GM04504 (cell line): ENCODE results near the gene MSI2.

Experiments used
- DNase-seq: peaks from one replicate; pipeline ENCODE4 v3.0.0-alpha.2; 2012; ENCODE audit warnings: low read depth

The MSI2 gene

GRCh38 chr17:57600074-57600473, 343.8 kb downstream of the MSI2 start:
- DNase-seq: no peak

DNA sequence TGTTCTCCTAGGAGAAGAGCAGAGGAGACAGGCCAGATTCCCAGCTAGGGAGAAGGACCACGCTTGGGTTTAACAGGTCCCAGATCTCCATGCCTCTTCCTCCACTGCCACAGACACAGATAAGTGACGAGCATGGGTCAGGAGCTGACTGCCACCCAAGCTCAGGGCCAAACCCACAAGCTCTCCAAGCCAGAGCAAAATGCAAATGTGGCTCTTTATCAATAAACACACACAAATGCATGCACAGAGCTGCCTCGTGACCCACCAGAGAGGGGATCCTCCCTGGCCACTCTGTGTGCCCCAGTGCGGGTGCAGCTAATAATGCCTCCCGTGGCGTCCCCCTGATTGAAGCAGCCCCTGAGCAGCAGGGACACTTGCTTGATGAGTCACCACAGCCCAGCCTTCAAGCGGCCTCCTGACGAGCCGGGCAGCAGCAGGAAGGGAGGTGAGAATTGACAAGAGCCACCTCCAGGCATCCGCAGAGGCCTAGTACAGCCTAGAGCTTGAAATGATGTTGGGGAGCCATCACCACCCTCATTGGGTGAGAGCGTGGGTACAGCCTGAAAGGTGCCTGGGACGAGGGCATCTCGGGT, 344.9 kb downstream of the MSI2 start:
- DNase-seq: no peak

GRCh38 chr17:57602896-57603295, 346.6 kb downstream of the MSI2 start:
- no peak for DNase-seq

GRCh38 chr17:57603546-57603945, 347.2 kb downstream of the MSI2 start:
- no peak for DNase-seq

GRCh38 chr17:57603978-57604377, 347.7 kb downstream of the MSI2 start:
- DNase-seq: no peak

DNA sequence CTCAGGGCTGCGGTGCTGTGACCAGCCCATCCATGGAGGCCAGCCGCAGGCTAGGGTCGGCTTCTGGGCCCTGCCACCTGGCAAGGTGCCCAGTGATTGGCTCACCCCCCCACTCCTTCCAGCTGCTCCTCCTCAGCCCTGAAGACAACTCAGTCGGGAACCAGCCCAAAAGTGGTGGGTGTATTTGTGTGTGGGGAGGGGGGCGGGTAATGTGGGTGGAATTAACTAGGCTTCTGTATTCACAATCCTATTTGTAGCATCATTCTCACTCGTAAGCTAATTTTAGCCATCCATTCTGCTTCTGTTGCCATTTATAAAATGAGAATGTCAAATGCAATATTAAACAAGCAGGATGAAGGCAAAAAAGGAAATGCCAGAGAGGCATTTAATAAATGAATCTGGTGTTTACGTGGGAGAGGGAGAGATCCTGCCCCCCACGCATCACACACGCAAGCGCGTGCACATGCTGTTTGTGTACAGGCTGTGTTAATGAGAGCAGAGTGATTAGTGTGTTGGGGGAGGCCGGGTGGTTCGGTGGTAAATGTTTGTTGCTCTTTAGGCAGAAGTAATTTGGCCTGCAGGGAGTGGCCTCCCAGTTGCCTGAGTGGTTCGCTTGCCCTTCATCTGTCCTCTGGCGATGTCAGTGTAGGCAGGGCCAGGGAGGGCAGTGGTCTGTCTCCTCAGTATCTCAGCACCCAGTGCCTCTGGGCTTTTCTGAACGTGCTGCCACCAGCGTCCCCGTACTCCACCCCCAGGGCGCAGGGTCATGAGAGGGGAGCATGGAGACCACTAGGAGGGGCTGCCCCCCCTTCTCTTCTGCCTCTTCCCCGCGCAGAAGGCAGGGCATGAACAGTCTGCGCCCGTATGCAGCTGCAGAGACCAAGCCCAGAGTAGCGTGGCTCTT, 348.7 kb downstream of the MSI2 start:
- DNase-seq: no peak

DNA sequence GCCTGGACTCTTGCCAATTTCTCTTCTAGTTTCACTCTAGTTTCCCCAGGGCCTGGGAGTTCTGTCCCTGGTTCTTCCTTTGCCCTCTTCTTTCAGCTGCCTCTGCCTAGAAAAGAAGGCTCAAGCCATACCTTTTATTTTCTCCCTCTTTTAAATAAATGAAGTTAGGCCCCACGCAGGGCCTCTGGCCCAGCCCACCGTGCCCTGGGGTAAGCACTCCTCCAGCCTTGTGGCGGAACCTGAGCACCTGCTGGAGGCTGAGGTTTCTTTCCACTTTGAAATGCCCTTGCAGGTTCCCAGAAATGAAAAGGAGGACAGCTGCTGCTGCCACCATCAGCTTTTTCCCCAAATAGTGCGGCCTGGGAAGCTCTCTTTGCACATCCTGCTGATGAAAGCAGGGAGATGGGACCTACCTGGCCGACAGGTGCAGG, 349.4 kb downstream of the MSI2 start:
- peak; percentile 19 for DNase-seq

DNA sequence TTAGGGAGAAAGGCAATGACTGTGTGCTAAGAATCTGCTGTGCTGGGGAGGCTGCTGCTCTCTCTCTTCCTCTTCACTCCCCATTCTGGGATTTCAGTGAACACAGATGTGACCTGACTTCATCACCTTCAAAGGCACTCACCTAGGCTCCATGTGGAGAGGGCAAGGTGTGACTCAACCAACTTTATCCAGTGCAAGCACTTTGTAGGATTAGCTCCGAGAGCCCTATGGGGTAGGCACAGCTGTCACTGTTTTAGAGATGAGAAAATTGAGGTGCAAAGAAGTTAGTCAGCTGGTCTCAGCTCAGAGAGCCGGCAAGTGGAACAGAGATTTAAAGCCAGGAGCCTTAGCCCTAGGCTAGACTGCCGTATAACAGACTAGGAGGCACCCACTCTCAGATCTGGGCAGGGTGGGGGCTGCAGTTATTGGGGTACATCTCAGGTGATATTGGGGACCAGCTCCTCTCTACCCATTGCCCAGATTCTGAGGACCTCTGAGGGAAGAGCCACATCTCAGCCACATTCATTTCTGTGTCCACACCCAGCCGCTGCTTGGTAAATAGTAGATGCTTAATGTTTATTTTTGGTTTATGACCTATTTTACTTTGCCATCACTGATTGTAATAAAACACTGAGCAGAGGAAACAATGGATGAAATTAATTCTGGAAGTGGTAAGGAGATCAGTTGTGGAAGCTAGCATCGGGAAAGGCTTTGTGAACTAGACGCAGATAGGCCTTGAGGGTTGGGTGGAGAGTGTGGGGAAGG, 350.0 kb downstream of the MSI2 start:
- no peak for DNase-seq

- no peak for DNase-seq
These were observed 351.3 kb downstream of the MSI2 start for GRCh38 chr17:57607553-57608120.

GRCh38 chr17:57608369-57609124, 352.2 kb downstream of the MSI2 start:
- DNase-seq: no peak

DNA sequence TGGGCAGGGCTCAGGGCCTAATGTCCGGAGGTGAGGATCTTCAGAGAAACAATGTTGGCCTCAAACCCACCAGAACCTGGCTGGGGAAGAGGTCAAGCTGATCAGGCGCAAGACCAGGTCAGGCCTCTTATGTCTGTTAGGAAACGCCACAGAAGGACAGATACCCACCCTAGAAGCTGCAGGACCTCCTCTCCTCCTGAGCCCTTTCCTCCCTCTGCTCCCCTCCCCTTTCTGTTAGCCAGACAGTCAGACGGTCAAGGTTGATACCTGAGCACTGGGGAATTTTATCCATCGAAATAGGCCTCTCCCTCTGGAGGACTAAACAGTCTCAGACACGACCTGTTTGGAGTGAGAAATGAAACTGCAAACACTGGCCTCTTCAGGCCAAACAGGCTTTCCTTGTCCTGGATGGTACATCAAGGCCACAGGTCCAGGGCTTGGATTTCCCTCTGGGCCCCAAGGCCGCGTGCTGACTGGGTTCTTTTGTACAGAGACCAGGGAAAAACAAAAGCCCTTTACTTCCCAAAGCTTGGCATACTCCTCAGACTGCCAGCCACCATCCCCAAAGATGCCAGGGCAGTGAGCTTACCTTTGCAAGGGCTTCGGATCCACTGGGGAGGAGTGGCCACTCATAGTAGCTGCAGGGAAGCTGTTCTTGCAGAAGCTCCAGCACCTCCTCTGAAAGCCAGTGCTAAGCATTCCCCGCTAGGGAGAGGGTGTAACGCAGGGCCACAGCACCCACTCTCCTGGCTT, 353.0 kb downstream of the MSI2 start:
- DNase-seq: no peak

DNA sequence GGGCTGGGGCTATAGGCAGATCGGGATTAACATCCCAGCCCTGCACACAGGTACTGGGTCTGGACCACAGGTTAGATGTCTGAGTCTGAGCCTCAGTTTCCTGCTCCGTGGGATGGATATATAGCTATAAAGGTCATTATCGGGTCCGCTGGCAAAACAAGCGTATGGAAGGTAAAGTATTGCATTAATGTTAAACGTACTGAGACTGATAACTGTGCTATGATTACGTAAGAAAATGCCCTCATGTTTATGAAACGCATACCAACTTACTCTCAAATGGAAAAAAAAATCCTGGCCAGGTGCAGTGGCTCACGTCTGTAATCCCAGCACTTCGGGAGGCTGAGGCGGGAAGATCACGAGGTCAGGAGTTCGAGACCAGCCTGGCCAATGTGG, 353.6 kb downstream of the MSI2 start:
- DNase-seq: no peak

DNA sequence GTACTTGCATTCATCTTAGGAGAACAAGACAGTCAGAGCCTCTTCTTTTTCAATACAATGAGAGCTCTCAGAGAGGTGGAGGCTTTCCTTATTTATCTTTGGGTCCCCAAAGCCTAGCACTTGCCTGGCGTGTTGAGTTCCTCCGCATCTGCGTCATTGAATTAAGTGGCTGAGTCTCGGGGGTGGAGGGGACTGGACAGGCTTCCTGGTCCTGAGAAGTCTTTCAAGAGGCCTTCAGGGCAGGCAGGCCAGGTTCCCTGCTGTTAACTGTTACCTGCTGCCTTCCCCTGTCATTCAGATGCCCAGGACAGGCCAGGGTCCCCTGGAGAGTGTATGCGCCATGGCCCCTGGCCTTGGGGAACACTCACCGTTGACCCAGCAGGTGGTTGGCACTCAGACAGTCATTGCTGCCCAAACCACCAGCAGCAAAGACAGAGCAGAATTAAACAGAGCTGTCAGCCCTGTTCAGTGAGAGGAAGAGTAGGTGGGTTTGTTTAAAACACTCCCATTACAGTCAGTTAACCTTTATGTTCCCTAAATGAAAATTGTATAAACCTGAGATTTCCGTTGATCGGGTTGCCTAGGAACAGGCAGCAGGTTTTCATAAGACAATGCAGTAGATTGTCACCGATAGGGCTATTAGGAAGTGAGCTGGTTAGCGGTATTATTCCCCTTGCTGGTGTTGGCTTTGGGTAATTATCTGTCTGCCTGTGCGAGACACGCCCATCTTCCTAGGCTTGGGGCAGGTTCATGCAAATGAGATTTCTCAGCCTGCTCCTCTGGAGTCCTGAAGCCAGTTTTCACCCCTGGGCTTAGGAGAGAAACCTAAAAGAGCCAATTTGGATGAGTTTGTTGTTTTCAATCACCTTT, 356.1 kb downstream of the MSI2 start:
- no peak for DNase-seq

GRCh38 chr17:57614742-57615141, 358.4 kb downstream of the MSI2 start:
- no peak for DNase-seq

GRCh38 chr17:57615836-57616757, 359.8 kb downstream of the MSI2 start:
- DNase-seq: no peak

- no peak for DNase-seq
These were observed 360.9 kb downstream of the MSI2 start for GRCh38 chr17:57617218-57617617.

- no peak for DNase-seq
These were observed 363.0 kb downstream of the MSI2 start for GRCh38 chr17:57619061-57619937.

DNA sequence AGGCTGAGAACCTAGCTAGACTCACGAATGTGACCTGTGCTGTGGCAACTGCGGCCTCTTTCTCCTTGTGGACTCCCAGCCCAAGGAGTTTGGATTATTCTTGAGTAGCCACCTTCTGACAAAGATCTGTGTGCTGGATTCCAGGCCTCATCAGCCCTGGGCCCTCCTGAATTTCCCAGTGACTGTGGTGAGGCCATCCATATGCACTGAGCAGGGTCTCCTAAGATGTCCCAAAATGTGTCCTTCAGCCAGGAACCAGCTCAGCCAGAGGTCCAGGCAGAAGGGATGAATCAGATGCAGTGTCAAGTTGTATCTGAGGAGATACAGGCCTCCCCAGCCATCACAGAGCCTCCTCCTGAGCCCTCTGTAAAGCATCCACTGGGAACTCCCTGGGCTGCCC, 364.3 kb downstream of the MSI2 start:
- DNase-seq: no peak
